Endodermal cell (in vitro differentiated cells): ENCODE measurements around the gene DPYSL3. TPM values are rescaled to one million over a fixed set of nuclear protein-coding genes. Genes with fewer than 3 reads are reported as not detected.

Experiments
- DNase-seq: peaks from one replicate; pipeline ENCODE4 v3.0.0-alpha.2; 2017
- H3K27ac ChIP-seq: 2 replicates; pipeline ENCODE4 v1.5.1; 2013; ENCODE audit warnings: mild to moderate bottlenecking, low read depth, low read length, moderate library complexity
- H3K27me3 ChIP-seq: 2 replicates; pipeline ENCODE4 v1.6.1; 2013; ENCODE audit warnings: mild to moderate bottlenecking, low read length, moderate library complexity; ENCODE audit not compliant: insufficient read depth, control insufficient read depth, poor library complexity, severe bottlenecking
- H3K36me3 ChIP-seq: 2 replicates; pipeline ENCODE4 v1.7.0; 2013; ENCODE audit warnings: mild to moderate bottlenecking, low read length, moderate library complexity; ENCODE audit not compliant: control insufficient read depth, insufficient read depth
- H3K4me1 ChIP-seq: one replicate; pipeline ENCODE4 v1.7.0; 2013; ENCODE audit warnings: low read length; ENCODE audit not compliant: control insufficient read depth, insufficient read depth
- H3K4me3 ChIP-seq: 2 replicates; pipeline ENCODE4 v1.5.1; 2013; ENCODE audit warnings: mild to moderate bottlenecking, low read length, moderate library complexity
- H3K9ac ChIP-seq: 2 replicates; pipeline ENCODE4 v1.6.1; 2013; ENCODE audit warnings: mild to moderate bottlenecking, low read length, moderate library complexity; ENCODE audit not compliant: poor library complexity, severe bottlenecking; ENCODE audit errors: extremely low read depth
- H3K9me3 ChIP-seq: 2 replicates; pipeline ENCODE4 v1.6.1; 2013; ENCODE audit warnings: mild to moderate bottlenecking, low read length, moderate library complexity; ENCODE audit not compliant: control insufficient read depth
- H3K27ac Mint-ChIP-seq: 2 replicates; pipeline ENCODE4 v1.8.0; 2020; ENCODE audit warnings: mixed read lengths
- H3K27me3 Mint-ChIP-seq: 2 replicates; pipeline ENCODE4 v1.8.0; 2021; ENCODE audit warnings: mild to moderate bottlenecking, mixed read lengths; ENCODE audit not compliant: insufficient read depth
- H3K36me3 Mint-ChIP-seq: 2 replicates; pipeline ENCODE4 v1.8.0; 2020; ENCODE audit warnings: low read depth, mixed read lengths
- H3K4me1 Mint-ChIP-seq: 2 replicates; pipeline ENCODE4 v1.8.0; 2020; ENCODE audit warnings: mixed read lengths
- H3K4me3 Mint-ChIP-seq: 2 replicates; pipeline ENCODE4 v1.8.0; 2020; ENCODE audit warnings: mild to moderate bottlenecking, moderate library complexity, mixed read lengths
- H3K9me3 Mint-ChIP-seq: 2 replicates; pipeline ENCODE4 v1.8.0; 2020; ENCODE audit warnings: mild to moderate bottlenecking, mixed read lengths
- WGBS, 2 experiments: methylation state at CpG; one replicate each; pipeline versions ENCODE4 v1.1.5 to v1.1.7; 2013; ENCODE audit warnings: missing lambda C conversion rate in 2 of 2, mixed read lengths in 1 of 2; ENCODE audit not compliant: insufficient coverage in 1 of 2, insufficient read length in 1 of 2; 5-methylcytosine and 5-hydroxymethylcytosine counted together
- total RNA-seq, 2 donors: library from RNA; stranded (reverse); fragmentation: NEBNext Ultra II Directional in 1 of 2; extraction: Animal tissue kit (Norgen Biotek cat#: 25700) in 1 of 2; gene quantifications; 2 replicates in 1 of 2; 3 replicates in 1 of 2; pipeline ENCODE4 v1.2.1, GENCODE V29; 2021
- TF ChIP-seq, protein P1 (sequence below): fragments of 200-600 bp; sonication (generic); conservative IDR thresholded peaks from 2 replicates; pipeline ENCODE4 v1.5.0; 2021; ENCODE audit warnings: antibody characterized with exemption, mild to moderate bottlenecking

The DPYSL3 gene
- total RNA-seq, 2 donors from 2014 or later = 76.3 to 98.6 TPM

DNA sequence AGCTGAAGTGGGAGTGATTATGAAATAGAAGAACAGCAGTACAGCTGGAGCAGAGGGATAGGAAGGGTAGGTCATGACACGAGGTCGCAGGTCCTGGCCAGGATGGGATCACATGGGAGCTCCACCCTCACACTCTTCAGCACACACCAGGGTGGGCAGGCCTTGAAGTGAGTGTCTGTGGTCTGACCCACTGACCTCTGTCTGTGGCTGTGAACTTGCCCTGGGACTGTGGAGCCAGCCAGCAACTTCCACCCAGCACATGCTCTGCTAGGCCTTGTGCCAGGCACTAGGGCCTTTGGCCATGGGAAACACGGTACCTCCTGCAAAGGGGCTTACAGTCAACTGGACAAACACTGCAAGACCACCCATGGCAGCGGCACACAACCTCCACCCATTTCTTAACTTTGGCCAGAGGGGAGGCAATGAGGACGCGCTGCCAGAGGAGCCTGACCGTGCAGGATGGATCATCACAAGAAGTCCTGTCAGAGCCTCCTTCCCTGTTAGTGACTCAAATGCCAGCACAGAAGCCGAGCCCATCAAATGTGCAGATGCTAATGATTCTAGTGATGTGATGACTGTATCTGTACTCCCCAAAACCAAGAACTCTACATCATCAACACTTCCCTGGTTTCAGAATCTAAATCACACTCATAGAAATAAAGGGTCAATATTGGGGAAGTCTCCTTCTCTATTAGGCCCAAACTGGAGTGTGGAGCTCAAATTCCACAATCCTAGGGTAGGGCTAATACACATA, 113.6 kb downstream of the DPYSL3 start:
- H3K27ac ChIP-seq = no peak overlapping the region
- H3K27ac Mint-ChIP-seq = no peak overlapping the region
- no peaks in the 10 kb centered on the region for H3K27me3 ChIP-seq
- H3K9me3 Mint-ChIP-seq = no peaks in the 10 kb centered on the region
- peaks cover 36% of the 10 kb centered on the region for H3K36me3 ChIP-seq
- peaks cover 51% of the 10 kb centered on the region for H3K36me3 Mint-ChIP-seq
- no peak overlapping the region for H3K9ac ChIP-seq
- WGBS, 2 experiments = 79 to 86% methylated on average over 5 to 8 of the region's 8 CpGs
- H3K9me3 ChIP-seq = no peaks in the 10 kb centered on the region
- H3K4me3 Mint-ChIP-seq = no peak overlapping the region
- no peak for DNase-seq
- H3K4me3 ChIP-seq = no peak overlapping the region
- TF ChIP-seq, protein P1, sequence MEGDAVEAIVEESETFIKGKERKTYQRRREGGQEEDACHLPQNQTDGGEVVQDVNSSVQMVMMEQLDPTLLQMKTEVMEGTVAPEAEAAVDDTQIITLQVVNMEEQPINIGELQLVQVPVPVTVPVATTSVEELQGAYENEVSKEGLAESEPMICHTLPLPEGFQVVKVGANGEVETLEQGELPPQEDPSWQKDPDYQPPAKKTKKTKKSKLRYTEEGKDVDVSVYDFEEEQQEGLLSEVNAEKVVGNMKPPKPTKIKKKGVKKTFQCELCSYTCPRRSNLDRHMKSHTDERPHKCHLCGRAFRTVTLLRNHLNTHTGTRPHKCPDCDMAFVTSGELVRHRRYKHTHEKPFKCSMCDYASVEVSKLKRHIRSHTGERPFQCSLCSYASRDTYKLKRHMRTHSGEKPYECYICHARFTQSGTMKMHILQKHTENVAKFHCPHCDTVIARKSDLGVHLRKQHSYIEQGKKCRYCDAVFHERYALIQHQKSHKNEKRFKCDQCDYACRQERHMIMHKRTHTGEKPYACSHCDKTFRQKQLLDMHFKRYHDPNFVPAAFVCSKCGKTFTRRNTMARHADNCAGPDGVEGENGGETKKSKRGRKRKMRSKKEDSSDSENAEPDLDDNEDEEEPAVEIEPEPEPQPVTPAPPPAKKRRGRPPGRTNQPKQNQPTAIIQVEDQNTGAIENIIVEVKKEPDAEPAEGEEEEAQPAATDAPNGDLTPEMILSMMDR = no peak
- peaks cover 44% of the 10 kb centered on the region for H3K4me1 Mint-ChIP-seq
- peaks cover 27% of the 10 kb centered on the region for H3K4me1 ChIP-seq
- H3K27me3 Mint-ChIP-seq = no peaks in the 10 kb centered on the region

GRCh38 chr5:147393874-147394672, 115.8 kb downstream of the DPYSL3 start:
- H3K4me3 Mint-ChIP-seq = no peak overlapping the region
- Histone ChIP-seq H3K9me3 (no peaks in the 10 kb centered on the region), H3K36me3 (peaks cover 28% of the 10 kb centered on the region), H3K4me3 (no peak overlapping the region), H3K4me1 (peaks cover 30% of the 10 kb centered on the region), H3K9ac (peak overlapping the region; percentile 24), H3K27me3 (no peaks in the 10 kb centered on the region), H3K27ac (no peak overlapping the region)
- H3K36me3 Mint-ChIP-seq = peaks cover 41% of the 10 kb centered on the region
- peaks cover 55% of the 10 kb centered on the region for H3K4me1 Mint-ChIP-seq
- no peaks in the 10 kb centered on the region for H3K27me3 Mint-ChIP-seq
- TF ChIP-seq, protein P1 = peak; percentile 88
- WGBS, 2 experiments = 61 to 92% methylated on average over 6 to 15 of the region's 15 CpGs
- peak overlapping the region; percentile 95 for H3K27ac Mint-ChIP-seq
- H3K9me3 Mint-ChIP-seq = no peaks in the 10 kb centered on the region
- peak; percentile 88 for DNase-seq

GRCh38 chr5:147391781-147392180, 118.1 kb downstream of the DPYSL3 start:
- WGBS, 2 experiments = 80 to 88% methylated on average over 5 of the region's 5 CpGs
- H3K27ac Mint-ChIP-seq = peak overlapping the region; percentile 83

More at GRCh38 chr5:147391781-147392180, 118.1 kb downstream of the DPYSL3 start:
- H3K27me3 Mint-ChIP-seq = no peaks in the 10 kb centered on the region
- peak; percentile 82 for DNase-seq
- H3K9me3 Mint-ChIP-seq = no peaks in the 10 kb centered on the region
- Histone ChIP-seq H3K9me3 (no peaks in the 10 kb centered on the region), H3K36me3 (peaks cover 12% of the 10 kb centered on the region), H3K27me3 (no peaks in the 10 kb centered on the region), H3K4me1 (peaks cover 34% of the 10 kb centered on the region), H3K27ac (peak overlapping the region; percentile 28), H3K9ac (no peak overlapping the region), H3K4me3 (peak overlapping the region; percentile 1)
- H3K4me3 Mint-ChIP-seq = peak overlapping the region; percentile 15
- TF ChIP-seq, protein P1 = peak; percentile 79
- H3K36me3 Mint-ChIP-seq = peaks cover 24% of the 10 kb centered on the region
- peaks cover 75% of the 10 kb centered on the region for H3K4me1 Mint-ChIP-seq
